GM10266 (cell line): ENCODE measurements around the gene SNRPE.

ENCODE experiments used
- DNase-seq: peaks from one replicate; pipeline ENCODE4 v3.0.0; 2012; ENCODE audit errors: extremely low spot score
- TF ChIP-seq, protein P1 (sequence below): IDR thresholded peaks from 2 replicates; pipeline ENCODE4 v1.5.1; 2012; ENCODE audit warnings: mild to moderate bottlenecking, low read depth; ENCODE audit not compliant: control insufficient read depth, insufficient read depth; ENCODE audit errors: missing control alignments

SNRPE gene

DNA sequence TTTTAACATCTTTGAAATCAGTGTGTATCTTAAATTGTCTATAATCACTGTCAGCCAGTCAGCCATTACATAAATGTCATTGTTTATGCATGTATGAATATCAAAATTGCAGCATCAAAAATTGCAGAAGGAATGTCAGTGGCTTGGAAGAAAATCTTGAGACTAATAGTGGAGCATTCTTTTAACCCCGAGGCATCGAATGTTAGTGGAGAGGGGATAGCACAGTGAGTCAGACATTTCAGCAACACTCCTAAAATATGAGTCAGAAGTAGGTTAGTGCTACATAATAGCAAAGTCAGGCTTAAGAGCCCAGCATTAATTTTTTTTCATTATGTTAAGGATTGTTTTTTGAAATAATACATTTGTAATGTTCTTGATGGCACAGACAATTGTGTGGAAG lies 45.5 kb downstream of the SNRPE start:
- no peak for DNase-seq
- TF ChIP-seq, protein P1, sequence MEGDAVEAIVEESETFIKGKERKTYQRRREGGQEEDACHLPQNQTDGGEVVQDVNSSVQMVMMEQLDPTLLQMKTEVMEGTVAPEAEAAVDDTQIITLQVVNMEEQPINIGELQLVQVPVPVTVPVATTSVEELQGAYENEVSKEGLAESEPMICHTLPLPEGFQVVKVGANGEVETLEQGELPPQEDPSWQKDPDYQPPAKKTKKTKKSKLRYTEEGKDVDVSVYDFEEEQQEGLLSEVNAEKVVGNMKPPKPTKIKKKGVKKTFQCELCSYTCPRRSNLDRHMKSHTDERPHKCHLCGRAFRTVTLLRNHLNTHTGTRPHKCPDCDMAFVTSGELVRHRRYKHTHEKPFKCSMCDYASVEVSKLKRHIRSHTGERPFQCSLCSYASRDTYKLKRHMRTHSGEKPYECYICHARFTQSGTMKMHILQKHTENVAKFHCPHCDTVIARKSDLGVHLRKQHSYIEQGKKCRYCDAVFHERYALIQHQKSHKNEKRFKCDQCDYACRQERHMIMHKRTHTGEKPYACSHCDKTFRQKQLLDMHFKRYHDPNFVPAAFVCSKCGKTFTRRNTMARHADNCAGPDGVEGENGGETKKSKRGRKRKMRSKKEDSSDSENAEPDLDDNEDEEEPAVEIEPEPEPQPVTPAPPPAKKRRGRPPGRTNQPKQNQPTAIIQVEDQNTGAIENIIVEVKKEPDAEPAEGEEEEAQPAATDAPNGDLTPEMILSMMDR, result no peak

DNA sequence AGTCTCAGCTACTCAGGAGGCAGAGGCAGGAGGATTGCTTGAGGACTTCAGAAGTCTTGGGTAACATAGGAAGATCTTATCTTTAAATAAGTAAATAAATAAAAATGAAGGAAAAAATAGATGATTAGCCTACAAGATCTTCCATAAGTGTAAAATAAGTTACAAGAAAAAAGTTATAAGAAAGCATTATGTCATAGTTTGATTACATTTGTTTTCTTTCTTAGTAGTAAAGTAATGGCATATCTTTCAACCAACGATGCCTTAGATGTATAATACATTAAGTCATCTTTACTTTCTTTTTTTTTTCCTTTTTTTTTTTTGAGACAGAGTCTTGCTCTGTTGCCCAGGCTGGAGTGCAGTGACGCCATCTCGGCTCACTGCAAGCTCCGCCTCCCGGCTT lies 46.5 kb downstream of the SNRPE start:
- TF ChIP-seq, protein P1, result no peak
- no peak for DNase-seq

DNA sequence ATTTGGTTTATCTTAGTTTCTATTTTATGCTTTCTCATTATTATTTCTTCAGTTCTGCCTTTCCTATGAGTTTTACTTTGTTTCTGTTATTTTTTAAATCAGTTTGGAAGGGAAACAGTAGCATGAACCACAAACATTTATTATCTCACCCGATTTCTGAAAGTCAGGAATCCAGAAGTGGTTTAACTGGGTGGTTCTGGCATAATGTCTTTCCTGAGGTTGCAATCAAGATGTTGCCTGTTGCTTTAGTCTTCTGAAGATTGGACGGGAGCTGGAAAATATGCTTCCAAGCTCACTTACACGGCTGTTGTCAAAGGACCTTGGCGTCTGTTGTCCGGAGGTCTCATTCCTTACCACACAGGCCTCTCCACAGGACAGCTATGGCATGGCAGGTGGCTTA lies 50.4 kb downstream of the SNRPE start:
- TF ChIP-seq, protein P1, result no peak
- no peak for DNase-seq

DNA sequence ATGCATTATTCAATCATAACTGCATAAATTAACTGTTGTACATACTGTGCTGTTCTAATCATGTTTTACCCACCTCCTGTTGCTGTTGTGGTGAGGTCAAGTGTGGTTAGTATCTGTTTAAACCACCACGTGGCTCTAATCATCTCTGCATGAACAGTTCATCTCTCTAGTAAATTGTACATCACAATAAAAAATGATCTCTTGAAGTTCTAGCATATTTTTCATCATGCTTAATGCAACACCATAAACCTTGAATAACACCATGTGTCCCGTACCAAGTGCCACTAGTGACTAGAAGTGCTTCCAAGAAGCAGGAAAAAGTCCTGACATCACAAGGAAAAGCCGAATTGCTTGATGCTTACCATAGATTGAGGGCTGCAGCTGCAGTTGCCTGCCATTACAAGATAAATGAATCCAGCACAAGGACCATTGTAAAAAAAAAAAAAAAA lies 51.7 kb downstream of the SNRPE start:
- TF ChIP-seq, protein P1, result no peak
- DNase-seq, result no peak

DNA sequence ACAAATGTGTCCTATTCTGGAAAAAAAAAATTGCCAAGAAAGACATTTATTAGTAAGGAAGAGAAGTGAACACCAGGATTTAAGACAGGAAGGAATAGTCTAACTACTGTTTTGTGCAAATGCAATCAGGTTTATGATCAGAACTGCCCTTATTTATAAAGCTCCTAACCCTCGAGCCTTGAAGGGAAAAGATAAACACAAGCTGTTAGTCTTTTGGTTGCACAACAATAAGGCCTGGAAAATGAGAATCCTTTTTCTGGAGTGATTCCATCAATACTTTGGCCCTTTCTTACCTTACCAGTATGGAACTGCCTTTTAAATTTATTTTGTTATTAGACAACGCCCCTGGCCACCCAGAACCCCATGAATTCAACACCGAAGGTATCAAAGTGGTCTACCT lies 52.9 kb downstream of the SNRPE start:
- TF ChIP-seq, protein P1, result no peak
- no peak for DNase-seq

DNA sequence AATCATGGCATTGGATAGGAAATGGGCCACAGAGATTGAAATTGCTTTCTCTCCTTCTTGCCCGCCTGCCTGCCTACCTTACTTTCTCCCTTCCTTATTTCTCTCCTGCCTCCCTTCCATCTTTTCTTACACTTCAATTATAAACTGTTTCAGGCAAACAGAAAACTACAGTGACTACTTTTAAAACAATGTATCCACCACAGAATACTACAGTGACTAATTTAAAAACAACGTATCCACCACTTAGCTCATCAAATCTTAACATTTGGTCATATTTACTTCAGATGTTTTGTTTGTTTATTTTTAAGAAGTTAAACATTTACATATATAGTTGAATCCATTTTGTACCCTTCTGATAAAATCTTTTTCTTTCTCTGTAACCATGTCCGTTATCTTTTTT lies 54.4 kb downstream of the SNRPE start:
- DNase-seq, result no peak
- TF ChIP-seq, protein P1, result no peak

DNA sequence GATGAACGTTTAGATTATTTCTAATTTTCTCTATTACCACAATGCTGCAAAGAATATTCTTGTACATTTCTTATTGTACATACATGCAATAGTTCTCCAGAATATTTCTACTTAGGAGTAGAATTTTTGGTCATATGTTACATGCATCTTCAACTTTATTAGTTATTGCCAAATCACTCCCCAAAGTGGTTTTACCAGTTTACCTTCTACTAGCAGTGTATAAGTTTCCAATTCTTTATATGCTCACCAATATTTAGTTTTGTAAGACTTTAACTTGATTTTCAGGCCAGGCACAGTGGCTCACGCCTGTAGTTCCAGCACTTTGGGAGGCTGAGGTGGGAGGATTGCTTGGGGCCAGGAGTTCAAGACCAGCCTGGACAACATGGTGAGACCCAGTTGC lies 55.4 kb downstream of the SNRPE start:
- DNase-seq, result no peak
- TF ChIP-seq, protein P1, result no peak
